GM21786 (cell line): ENCODE results near the gene ALCAM.

ENCODE experiments used
- ATAC-seq: cut with Tn5 transposase; IDR thresholded peaks from one replicate; pipeline ENCODE4 v1.9.1; 2021; ENCODE audit not compliant: unreplicated experiment

Gene ALCAM

DNA sequence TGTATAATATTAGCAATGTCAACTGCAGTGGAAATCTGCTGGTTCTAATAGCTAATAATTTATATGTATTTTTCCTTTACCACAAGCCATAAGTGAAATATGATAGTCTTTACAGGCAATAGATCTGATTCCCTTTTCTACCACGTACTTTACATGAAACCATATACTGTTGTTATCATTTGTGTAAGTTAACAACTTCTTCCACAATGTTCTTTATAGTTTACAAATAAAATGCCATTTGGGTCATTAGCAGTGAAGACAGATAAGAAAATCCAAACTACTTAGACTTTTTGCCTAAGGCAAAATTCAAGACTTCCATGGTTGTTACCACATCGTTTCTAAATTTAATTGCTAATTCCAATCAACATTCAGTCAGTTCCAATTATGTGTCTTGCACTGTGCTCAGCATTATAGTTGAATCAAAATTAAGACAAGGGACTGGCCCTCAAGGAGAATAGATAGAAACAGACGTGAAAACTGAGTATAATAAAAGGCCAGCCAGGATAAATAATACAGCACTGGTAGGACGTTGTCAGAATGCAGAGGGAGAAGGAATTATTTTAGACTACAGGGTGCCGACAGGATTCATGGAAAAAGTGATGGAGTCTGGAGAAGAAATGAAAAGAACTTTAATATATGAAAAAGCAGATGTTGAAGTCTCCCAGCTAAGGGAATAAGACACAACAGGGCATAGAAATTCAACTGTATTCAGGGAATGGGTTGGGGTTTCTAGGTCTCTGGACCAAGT is 249.8 kb downstream of the ALCAM start:
- no peak for ATAC-seq

DNA sequence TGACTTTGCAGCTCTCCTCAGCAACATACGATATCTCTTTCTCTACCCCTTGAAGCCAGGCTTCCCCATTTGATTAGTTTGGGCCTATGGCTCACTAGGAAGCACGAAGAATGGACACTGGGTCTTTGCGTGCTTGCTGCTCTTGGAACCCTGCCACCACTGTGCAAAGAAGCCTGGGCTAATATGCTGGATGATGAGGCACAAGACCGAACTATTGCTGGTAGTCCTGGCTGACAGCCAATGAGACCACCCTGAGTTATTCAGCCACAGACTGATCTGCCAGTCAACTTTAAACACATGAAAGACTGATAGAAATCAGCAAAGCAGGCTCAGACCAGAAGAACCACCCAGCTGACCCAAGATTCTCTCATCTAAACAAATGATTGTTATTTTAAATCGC is 251.8 kb downstream of the ALCAM start:
- ATAC-seq = no peak

- ATAC-seq = no peak
These were observed 252.9 kb downstream of the ALCAM start for GRCh38 chr3:105619651-105620050.

- ATAC-seq = no peak
These were observed 253.5 kb downstream of the ALCAM start for GRCh38 chr3:105620236-105620635.

DNA sequence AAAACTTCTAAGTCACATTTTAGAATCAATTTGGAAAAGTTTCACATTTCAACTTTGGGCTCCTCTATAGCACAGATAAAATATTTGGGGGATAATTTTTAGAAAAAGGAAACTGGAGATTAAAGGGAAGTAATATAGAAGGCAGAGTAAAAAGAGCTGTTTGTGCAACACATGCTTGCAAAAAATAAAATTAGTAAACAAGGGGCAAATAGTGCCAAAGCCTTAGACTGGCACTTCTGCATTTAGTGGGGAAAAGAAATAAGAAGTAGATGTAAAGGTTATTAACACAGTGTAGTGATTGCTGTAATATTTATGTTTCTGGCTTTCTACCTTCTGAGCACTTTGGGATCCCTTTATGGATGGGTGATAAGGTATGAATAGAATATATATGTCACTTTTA is 255.5 kb downstream of the ALCAM start:
- ATAC-seq = no peak
